ENCODE measurements around the gene OSTF1.

The OSTF1 gene

DNA sequence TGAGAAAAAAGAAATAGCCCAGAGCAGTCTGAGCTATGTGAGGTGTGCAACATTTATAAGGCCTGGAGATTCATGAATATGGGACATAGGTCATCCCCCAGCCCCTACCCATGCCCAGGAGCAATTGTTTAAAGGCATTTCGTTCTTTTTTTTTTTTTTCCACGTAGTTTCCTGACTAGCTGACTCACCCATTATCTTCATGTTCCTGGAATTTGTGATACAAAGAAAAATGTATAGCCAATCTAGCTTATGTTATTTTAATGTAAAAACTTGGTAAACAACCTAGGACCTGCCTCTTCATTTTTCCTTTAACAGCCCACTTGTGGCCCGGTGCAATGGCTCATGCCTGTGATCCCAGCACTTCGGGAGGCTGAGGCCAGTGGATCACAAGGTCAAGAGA is 81.3 kb downstream of the OSTF1 start:
- no peak for DNase-seq

DNA sequence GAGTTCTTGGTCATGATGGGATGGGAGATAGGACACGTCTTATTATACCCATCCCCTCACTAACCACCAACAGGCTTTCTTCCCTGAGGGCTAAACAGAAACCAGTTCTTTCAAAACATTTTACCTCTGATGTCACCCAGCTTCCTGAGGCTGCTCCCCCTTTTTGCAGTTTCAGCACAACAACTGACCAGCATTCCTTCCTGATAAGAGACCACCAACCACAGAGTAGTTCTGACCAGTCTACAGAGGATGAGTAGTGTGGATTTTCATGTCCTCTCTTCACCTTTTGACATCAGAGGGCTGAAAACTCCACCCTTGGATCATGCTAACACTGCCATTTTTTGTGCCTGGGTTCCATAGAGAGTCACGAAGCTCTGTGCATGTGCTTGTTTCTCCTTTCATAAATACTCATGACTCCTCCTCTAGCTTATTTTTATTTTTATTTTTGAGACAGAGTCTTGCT is 82.6 kb downstream of the OSTF1 start:
- no peak for DNase-seq

DNA sequence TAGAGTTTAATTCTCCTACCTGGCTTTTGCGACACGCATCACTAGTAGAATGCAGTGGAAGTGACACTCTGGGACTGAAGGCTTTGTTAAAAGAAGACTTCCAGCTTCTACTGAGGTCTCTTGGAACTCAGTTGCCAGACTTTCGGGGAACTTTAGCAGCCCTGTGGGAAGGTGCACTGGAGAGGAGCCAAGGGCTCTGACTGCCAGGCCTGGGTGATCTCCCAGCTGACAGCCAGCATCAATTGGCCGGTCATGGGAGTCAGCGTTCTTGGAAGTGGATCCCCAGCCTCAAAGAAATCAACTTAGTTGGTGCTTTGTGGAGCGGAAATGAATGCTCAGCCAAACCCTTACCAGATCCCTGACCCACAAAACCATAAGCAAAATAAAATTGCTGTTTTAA is 87.1 kb downstream of the OSTF1 start:
- no peak for DNase-seq

DNA sequence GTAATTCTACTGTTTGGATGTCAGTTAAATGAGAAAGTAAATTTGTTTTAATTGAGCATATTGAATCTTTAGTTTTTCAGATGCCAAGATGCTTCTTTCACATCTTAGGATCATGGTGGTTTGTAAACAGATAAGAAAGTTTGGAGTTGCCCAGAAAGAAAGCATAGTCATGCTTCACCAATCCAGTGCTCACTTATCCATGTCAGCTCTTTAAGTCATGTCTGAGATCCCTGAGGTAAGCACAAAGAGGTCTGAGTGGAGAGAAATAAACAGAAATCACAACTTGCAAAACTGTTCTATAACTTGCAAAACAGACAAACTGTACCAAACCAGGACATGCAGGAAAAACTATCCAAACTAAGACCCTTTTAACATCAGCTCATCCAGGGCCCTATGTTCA is 87.7 kb downstream of the OSTF1 start:
- DNase-seq, result no peak

DNA sequence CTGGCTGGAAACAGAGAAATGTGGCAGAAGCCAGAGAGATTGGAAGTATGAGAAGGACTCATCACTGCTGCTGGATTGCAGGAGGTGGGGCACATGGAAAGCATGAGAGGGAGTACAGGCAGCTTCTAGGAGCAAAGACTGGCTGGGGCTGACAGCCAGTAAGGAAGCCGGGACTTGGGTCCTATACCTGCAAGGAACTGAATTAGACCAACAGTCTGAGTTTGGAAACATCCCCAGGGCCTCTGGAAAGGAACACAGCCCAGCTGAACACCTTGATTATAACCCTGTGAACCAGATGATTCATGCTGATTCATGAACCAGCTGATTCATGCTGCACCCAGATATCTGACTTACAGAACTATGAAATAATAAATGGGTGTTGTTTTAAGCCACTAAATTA is 93.4 kb downstream of the OSTF1 start:
- no peak for DNase-seq

DNA sequence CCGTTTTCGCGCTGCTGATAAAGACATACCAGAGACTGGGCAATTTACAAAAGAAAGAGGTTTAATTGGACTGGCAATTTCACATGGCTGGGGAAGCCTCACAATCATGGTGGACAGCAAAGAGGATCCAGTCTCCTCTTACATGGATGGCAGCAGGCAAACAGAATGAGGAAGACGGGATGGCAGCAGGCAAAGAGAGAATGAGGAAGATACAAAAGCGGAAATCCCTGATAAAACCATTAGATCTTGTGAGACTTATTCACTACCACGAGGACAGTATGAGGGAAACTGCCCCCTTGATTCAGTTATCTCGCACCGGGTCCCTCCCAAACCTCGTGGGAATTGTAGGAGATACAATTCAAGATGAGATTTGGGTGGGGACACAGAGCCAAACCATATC is 95.0 kb downstream of the OSTF1 start:
- DNase-seq, result no peak

DNA sequence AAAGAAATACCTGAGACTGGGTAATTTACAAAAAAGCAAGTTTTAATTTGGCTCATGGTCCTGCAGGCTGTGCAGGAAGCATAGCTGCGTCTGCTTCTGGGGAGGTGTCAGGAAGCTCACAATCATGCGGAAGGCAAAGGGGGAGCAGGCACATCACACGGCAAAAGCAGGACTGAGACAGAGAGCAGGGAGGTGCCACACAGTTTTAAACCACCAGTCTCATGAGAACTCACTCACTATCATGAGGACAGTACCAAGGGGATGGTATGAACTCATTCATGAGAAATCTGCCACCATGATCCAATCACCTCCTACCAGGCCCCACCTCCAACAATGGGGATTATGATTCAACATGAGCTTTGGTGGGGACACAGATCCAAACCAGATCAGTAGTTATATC is 96.2 kb downstream of the OSTF1 start:
- DNase-seq, result no peak

DNA sequence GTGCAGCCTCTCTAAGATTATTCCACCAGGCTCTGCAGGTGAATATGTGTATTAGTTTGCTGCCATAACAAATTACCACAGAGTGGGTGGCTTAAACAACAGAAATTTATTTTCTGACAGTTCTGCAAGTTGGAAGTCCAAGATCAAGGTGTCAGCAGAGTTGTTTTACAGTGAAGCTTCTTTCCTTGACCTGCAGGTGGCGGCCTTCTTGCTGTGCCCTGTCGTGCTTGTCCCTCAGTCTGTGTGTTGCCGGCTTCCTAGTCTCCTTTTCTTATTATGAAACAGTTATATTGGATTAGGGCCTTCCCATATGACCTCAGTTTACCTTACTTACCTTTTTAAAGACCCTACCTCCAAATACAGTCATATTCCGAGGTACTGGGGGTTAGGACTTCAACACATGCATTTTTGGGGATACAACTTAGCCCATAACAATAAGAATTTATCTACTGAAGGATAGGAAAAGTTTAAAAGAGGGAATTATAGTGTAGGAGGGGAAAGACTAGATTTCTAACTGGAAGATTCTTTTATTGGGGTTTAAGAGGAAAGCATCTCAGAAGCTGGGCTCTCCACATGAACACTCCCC is 97.4 kb downstream of the OSTF1 start:
- DNase-seq, result no peak

DNA sequence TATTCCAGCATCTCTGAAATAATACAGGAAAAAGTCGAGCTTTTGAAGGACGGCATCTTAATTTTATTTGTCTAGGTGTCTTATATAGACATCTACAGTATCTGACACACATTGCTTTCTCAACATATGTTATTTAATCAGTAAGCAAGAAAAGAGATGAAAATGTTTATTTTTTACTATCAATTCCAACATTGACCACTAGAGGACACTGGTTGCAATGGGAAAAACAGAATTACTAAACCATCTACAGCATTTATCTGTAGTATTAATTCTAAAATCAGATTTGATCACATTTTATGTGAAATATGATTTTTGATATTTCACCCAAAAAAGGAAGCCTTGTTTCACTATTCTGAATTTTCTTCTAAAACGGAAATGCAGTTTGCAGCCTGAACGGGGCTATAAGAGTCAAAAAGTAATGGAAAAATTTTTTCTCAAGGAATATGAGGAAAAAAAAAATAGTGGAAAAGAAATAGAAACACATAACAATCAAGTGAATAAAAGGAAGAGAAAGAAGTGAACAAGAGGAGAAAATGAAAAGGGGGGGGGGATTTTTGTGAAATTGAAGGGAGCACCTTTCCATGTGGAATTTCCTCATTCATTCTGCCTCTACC is 98.6 kb downstream of the OSTF1 start:
- DNase-seq, result no peak

DNA sequence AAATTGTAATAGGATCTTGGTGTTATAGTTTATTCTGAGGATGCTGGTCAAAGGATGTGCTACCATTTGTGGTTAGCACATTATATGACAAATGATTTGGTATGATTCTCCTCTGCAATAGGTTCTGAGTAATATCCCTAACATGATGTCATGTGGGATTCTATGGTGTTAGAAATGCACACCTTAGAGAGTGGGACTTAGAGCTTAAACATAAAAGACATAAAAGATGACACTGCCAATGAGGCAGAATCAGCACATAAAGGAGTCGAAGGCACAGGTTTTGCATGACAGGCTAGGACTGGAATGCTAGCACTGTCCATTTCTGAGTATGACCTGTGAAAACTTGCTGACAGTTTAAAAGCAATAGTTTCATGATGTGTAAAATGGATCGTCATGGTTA is 100.4 kb downstream of the OSTF1 start:
- DNase-seq, result no peak

DNA sequence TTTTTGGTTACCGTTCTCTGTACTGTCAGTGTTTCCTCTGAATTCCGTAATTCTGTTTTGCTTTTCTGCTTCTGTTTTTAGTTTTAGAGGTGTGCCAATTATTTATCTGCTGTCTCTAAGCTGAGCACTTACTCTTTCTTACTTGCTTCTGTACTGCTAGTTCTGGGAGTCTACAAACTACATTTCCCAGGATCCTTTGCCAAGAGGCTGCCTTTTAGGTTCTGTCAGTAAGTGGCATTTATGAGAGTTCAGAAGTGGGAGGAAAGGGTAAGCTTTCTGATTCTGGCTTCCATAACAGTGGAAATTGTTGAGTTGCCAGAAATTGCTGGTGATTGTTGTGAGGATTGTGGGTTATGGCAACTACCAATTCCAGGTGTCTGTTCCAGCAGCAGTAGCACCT is 102.4 kb downstream of the OSTF1 start:
- no peak for DNase-seq
